B cell (primary cell): ENCODE results near the gene CCDC124. TPM values are rescaled to one million over a fixed set of nuclear protein-coding genes. Genes with fewer than 3 reads are reported as not detected.

Experiments used
- ATAC-seq: fragments of 200-7000 bp; cut with Tn5 transposase; one replicate; pipeline ENCODE4 v1.10.0; 2021; ENCODE audit warnings: low read depth, mild to moderate bottlenecking, moderate number of reproducible peaks, moderate library complexity
- CTCF ChIA-PET: fragments of 350-600 bp; sonication (Branson Sonifier 250); formaldehyde crosslinking; loops from one replicate; lab custom pipeline; 2021; ENCODE audit warnings: antibody characterized with exemption, inconsistent platforms; lab: Charles Lee
- POLR2A ChIA-PET: fragments of 350-600 bp; sonication (Branson Sonifier 250); formaldehyde crosslinking; loops from one replicate; lab custom pipeline; 2021; ENCODE audit warnings: antibody characterized with exemption; lab: Charles Lee
- DNase-seq: peaks from one replicate; pipeline ENCODE4 v3.0.0; 2013
- H2AFZ ChIP-seq: 2 replicates; pipeline ENCODE4 v1.6.1; 2012; ENCODE audit warnings: mild to moderate bottlenecking, low read depth, low read length; ENCODE audit not compliant: insufficient read depth, poor library complexity, severe bottlenecking
- H3K27ac ChIP-seq, 2 donors: 1 replicate in 1 of 2; 2 replicates in 1 of 2; pipeline ENCODE4 v1.5.1; 2012 to 2013; ENCODE audit warnings: low read length in 2 of 2, mild to moderate bottlenecking in 2 of 2, moderate library complexity in 1 of 2
- H3K27me3 ChIP-seq, 4 experiments: fragments of 200-600 bp in 1 of 4; sonication (generic) in 1 of 4; replicated peaks in 1 of 4; 1 replicate in 2 of 4; 2 replicates in 2 of 4; pipeline versions ENCODE4 v1.6.1 to v1.7.0; 2013 to 2016; ENCODE audit warnings: low read length in 3 of 4, mild to moderate bottlenecking in 2 of 4, mixed read lengths in 1 of 4, moderate library complexity in 1 of 4; ENCODE audit not compliant: insufficient read depth in 4 of 4, control insufficient read depth in 3 of 4; ENCODE audit errors: control extremely low read depth in 1 of 4
- H3K36me3 ChIP-seq, 2 experiments: replicated peaks in 1 of 2; 1 replicate in 1 of 2; 2 replicates in 1 of 2; pipeline versions ENCODE4 v1.6.1 to v1.7.1; 2013; ENCODE audit warnings: low read length in 1 of 2; ENCODE audit not compliant: insufficient read depth in 2 of 2, control insufficient read depth in 1 of 2; ENCODE audit errors: control extremely low read depth in 1 of 2, extremely low read depth in 1 of 2
- H3K4me1 ChIP-seq, 2 donors: fragments of 200-600 bp in 1 of 2; sonication (generic) in 1 of 2; 1 replicate in 1 of 2; 2 replicates in 1 of 2; pipeline versions ENCODE4 v1.5.1 to v1.6.1; 2013 to 2017; ENCODE audit warnings: low read length in 2 of 2; ENCODE audit not compliant: control insufficient read depth in 2 of 2, insufficient read depth in 2 of 2
- H3K4me2 ChIP-seq: replicated peaks from 2 replicates; pipeline ENCODE3; 2012; ENCODE audit warnings: mild to moderate bottlenecking, low read depth, low read length; ENCODE audit not compliant: poor library complexity, severe bottlenecking
- H3K4me3 ChIP-seq, 5 experiments: fragments of 200-600 bp in 1 of 5; sonication (generic) in 1 of 5; 1 replicate in 3 of 5; 2 replicates in 2 of 5; pipeline versions ENCODE4 v1.5.1 to v1.7.0; 2011 to 2016; ENCODE audit warnings: low read length in 4 of 5, mild to moderate bottlenecking in 4 of 5, low read depth in 2 of 5, control low read depth in 1 of 5, moderate library complexity in 1 of 5; ENCODE audit not compliant: insufficient read depth in 1 of 5; ENCODE audit errors: control extremely low read depth in 1 of 5, extremely low read depth in 1 of 5
- H3K79me2 ChIP-seq: fragments of 200-600 bp; sonication (generic); one replicate; pipeline ENCODE4 v1.6.0; 2016; ENCODE audit warnings: low read length; ENCODE audit not compliant: control insufficient read depth, insufficient read depth
- H3K9ac ChIP-seq: fragments of 200-600 bp; sonication (generic); 2 replicates; pipeline ENCODE4 v1.6.1; 2017; ENCODE audit warnings: mild to moderate bottlenecking, low read length, moderate library complexity
- H3K9me3 ChIP-seq, 3 donors: one replicate each; pipeline versions ENCODE4 v1.6.1 to v1.7.1; 2013; ENCODE audit warnings: low read length in 2 of 3; ENCODE audit not compliant: control insufficient read depth in 2 of 3, insufficient read depth in 1 of 3; ENCODE audit errors: control extremely low read depth in 1 of 3
- H4K20me1 ChIP-seq: 2 replicates; pipeline ENCODE4 v1.6.0; 2012; ENCODE audit warnings: mild to moderate bottlenecking, low read length; ENCODE audit not compliant: insufficient read depth, control insufficient read depth, poor library complexity, severe bottlenecking
- H3K27ac Mint-ChIP-seq: one replicate; pipeline ENCODE4 v1.8.0; 2021; ENCODE audit warnings: mixed read lengths
- H3K27me3 Mint-ChIP-seq: one replicate; pipeline ENCODE4 v1.8.0; 2021; ENCODE audit warnings: mixed read lengths
- H3K4me1 Mint-ChIP-seq: one replicate; pipeline ENCODE4 v1.8.0; 2021; ENCODE audit warnings: mixed read lengths
- H3K4me3 Mint-ChIP-seq: one replicate; pipeline ENCODE4 v1.8.0; 2021; ENCODE audit warnings: mixed read lengths
- H3K9me3 Mint-ChIP-seq: one replicate; pipeline ENCODE4 v1.8.0; 2022; ENCODE audit warnings: mixed read lengths; ENCODE audit not compliant: insufficient read depth
- CTCF ChIP-seq: fragments of 200-600 bp; IDR thresholded peaks from one replicate; pipeline ENCODE4 v1.8.0; 2022; ENCODE audit warnings: antibody characterized with exemption, mild to moderate bottlenecking
- EZH2 ChIP-seq: IDR thresholded peaks from 2 replicates; pipeline ENCODE4 v1.6.1; 2012; ENCODE audit warnings: borderline replicate concordance, low read depth, mild to moderate bottlenecking, moderate library complexity, low read length; ENCODE audit not compliant: insufficient read depth, poor library complexity, severe bottlenecking
- WGBS: methylation state at CpG from one replicate; pipeline ENCODE4 v1.1.5; 2013; ENCODE audit warnings: missing lambda C conversion rate; ENCODE audit not compliant: insufficient coverage; 5-methylcytosine and 5-hydroxymethylcytosine counted together
- intact Hi-C: fragments of 100-400 bp; cut with micrococcal nuclease; formaldehyde crosslinking; loops from one replicate; pipeline ENCODE4 v1.10.0; 2022
- polyA plus RNA-seq: library from polyadenylated mRNA; depleted of rRNA; stranded (reverse); fragments of >200 nt; gene quantifications from 2 replicates; pipeline ENCODE4 v1.2.3, GENCODE V29; 2012
- total RNA-seq, 2 donors: library from RNA; stranded (reverse); fragments of 120-200 nt in 1 of 2; gene quantifications; 1 replicate in 1 of 2; 2 replicates in 1 of 2; pipeline versions ENCODE4 v1.2.3 to v1.2.4, GENCODE V29; 2013 to 2022

CCDC124 gene
- total and polyA plus RNA-seq, 2 donors (not counting 1 experiment from before 2014, with no cell fraction given), result 25.0 to 57.8 TPM

DNA sequence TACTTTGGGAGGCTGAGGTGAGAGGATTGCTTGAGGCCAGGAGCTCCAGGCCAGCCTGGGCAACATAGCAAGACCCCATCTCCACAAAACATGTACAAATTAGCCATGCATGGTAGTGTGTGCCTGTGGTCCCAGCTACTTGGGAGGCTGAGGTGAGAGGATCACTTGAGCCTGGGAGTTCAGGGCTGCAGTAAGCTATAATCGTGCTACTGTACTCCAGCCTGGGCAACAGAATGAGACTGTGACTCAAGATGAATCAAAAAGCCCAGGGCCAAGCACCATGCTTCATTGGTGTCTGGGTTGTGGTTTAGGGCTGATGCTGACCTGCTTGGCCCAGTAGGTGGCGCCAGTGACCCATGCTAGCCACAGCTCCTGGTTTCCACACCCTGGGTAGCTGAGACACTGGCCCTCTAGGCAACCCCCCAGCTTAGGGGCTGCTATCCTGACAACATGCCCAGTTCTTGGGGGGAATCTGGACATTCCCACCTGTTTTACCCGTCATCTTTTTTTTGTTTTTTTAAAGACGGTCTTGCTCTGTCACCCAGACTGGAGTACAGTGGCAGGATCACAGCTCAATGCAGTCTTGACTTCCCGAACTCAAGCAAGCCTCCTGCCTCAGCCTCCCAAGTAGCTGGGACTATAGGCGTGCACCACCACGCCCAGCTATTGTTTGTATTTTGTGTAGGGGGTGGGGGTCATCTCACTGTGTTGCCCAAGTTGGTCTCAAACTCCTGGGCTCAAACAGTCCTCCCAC lies 5.5 kb downstream of the CCDC124 start:
- Histone ChIP-seq H3K4me3 (no peak overlapping the region), H3K79me2 (peaks cover 36% of the 10 kb centered on the region), H3K4me2 (no peak overlapping the region), H3K27ac (no peak overlapping the region), H4K20me1 (no peaks in the 10 kb centered on the region), H3K36me3 (peaks cover 0 to 16% of the 10 kb centered on the region in 2 experiments), H3K4me1 (peaks cover 5 to 10% of the 10 kb centered on the region in 2 donors), H3K27me3 (no peaks in the 10 kb centered on the region), H2AFZ (no peak overlapping the region), H3K9ac (no peak overlapping the region), H3K9me3 (peaks cover 0 to 4% (median 0%) of the 10 kb centered on the region in 3 donors)
- intact Hi-C loops, result loop anchor here (1.0 kb wide), 4 partner anchors 58 to 313 kb away; no protein-coding TSS in a partner anchor
- ATAC-seq, result peak; percentile 98
- no peaks in the 10 kb centered on the region for H3K9me3 Mint-ChIP-seq
- H3K27me3 Mint-ChIP-seq, result no peaks in the 10 kb centered on the region
- H3K4me1 Mint-ChIP-seq, result peaks cover 11% of the 10 kb centered on the region
- POLR2A ChIA-PET, result interaction anchor here (0.7 to 2.3 kb wide), 6 partner anchors 9 to 107 kb away, joined by 3 to 8 read pairs (median 4); partner anchors contain the start of gene RPL18A
- no peak overlapping the region for H3K4me3 Mint-ChIP-seq
- 39% methylated on average over 4 of the region's 7 CpGs for WGBS
- CTCF ChIA-PET, result interaction anchor here (0.6 to 11.7 kb wide), 44 partner anchors 9 to 450 kb away, joined by 3 to 374 read pairs (median 4); partner anchors contain the start of genes ARRDC2, JAK3, MPV17L2 and PIK3R2
- TF ChIP-seq EZH2 (no peak), CTCF (peak; percentile 94)
- H3K27ac Mint-ChIP-seq, result peak overlapping the region; percentile 41
- DNase-seq, result peak; percentile 88

DNA sequence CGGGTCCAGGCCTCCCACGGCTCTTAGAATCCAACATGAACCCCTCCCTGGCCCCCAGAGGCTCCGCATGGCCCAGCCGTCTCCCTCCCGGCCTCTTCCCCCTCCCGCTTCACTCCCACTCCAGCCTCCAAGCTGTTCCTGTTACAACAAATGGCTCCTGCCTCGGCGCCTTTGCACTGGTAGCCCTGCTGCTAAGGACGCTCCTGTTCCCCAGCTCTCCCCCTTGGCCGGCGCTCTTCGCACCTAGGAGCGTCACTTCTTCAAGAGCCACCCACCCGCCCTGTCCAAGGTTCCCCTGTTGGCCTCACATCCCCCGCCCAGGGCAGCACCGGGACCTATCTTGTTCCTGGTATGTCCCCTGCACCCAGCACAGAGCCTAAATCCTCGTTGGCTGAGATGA lies 9.4 kb downstream of the CCDC124 start:
- no peak overlapping the region for H3K9ac ChIP-seq
- H3K79me2 ChIP-seq, result peaks cover 9% of the 10 kb centered on the region
- TF ChIP-seq CTCF (no peak), EZH2 (no peak)
- peaks cover 6 to 17% of the 10 kb centered on the region in 2 donors for H3K4me1 ChIP-seq
- H3K27ac ChIP-seq, result no peak overlapping the region
- H2AFZ ChIP-seq, result no peak overlapping the region
- no peaks in the 10 kb centered on the region for H3K9me3 Mint-ChIP-seq
- H3K27me3 ChIP-seq, result no peaks in the 10 kb centered on the region
- ChIA-PET POLR2A (interaction anchor here (1.1 kb wide), 1 partner anchor 9 kb away, joined by 3 read pairs; no protein-coding TSS in a partner anchor), CTCF (interaction anchor here (0.5 to 8.7 kb wide), 4 partner anchors 9 to 145 kb away, joined by 3 to 117 read pairs (median 27); partner anchors contain the start of genes CCDC124 and IL12RB1)
- H3K27ac Mint-ChIP-seq, result no peak overlapping the region
- no peak overlapping the region for H3K4me3 ChIP-seq
- intact Hi-C loops, result no loop called here
- H3K9me3 ChIP-seq, result no peaks in the 10 kb centered on the region
- peaks cover 0 to 16% of the 10 kb centered on the region in 2 experiments for H3K36me3 ChIP-seq
- no peaks in the 10 kb centered on the region for H4K20me1 ChIP-seq
- 97% methylated on average over 17 of the region's 17 CpGs for WGBS
- H3K4me1 Mint-ChIP-seq, result peaks cover 16% of the 10 kb centered on the region
- no peak overlapping the region for H3K4me3 Mint-ChIP-seq
- H3K4me2 ChIP-seq, result no peak overlapping the region
- no peaks in the 10 kb centered on the region for H3K27me3 Mint-ChIP-seq
- ATAC-seq, result no peak
- DNase-seq, result peak; percentile 18
